HCT116 (cell line): ENCODE measurements around the gene ZNF789. TPM values are rescaled to one million over a fixed set of nuclear protein-coding genes. Genes with fewer than 3 reads are reported as not detected.
A peak's percentile ranks its signal among the peaks of the same experiment; 100 is the strongest.

Experiments used
- ATAC-seq: fragments of 200-7000 bp; cut with Tn5 transposase; 2 replicates; pipeline ENCODE4 v1.9.1; 2020; ENCODE audit warnings: mild to moderate bottlenecking, moderate library complexity
- BruUV-seq: library from RNA; stranded (reverse); fragments of 400-500 nt; replicated peaks from 2 replicates; lab custom pipeline; 2021; lab: Mats Ljungman, UMichigan
- CTCF ChIA-PET: fragments of 300-600 bp; sonication (Branson Sonifier 250); formaldehyde crosslinking; loops from one replicate; lab custom pipeline; 2021; ENCODE audit warnings: antibody characterized with exemption; lab: Charles Lee
- POLR2A ChIA-PET: fragments of 300-600, 350-600 bp; sonication (Branson Sonifier 250); formaldehyde crosslinking; loops from one replicate; lab custom pipeline; 2021; ENCODE audit warnings: antibody characterized with exemption; lab: Charles Lee
- RAD21 ChIA-PET, 2 experiments: fragments of 300-600 bp; sonication (Branson Sonifier 250); formaldehyde crosslinking; loops; one replicate each; lab custom pipeline; 2023; ENCODE audit warnings: low total read pairs in 2 of 2; ENCODE audit not compliant: uncharacterized antibody in 2 of 2, unreplicated experiment in 2 of 2, low non-redundant PET in 1 of 2; lab: Charles Lee
- DNase-seq: peaks from one replicate; pipeline ENCODE4 v3.0.0-alpha.2; 2010; ENCODE audit warnings: low read depth, low spot score
- H2AFZ ChIP-seq: fragments of 200-600 bp; shearing (Covaris generic), sonication (generic); 2 replicates; pipeline ENCODE4 v1.6.1; 2017; ENCODE audit warnings: low read depth, mixed run types, mixed read lengths, antibody characterized with exemption, low read length; ENCODE audit not compliant: poor library complexity, severe bottlenecking
- H3K27ac ChIP-seq: 2 replicates; pipeline ENCODE4 v1.5.1; 2012; ENCODE audit warnings: low read depth, low read length
- H3K27me3 ChIP-seq: fragments of 200-600 bp; sonication (generic); 2 replicates; pipeline ENCODE4 v1.6.1; 2016; ENCODE audit warnings: mixed run types, low read length, mixed read lengths; ENCODE audit not compliant: insufficient read depth
- H3K36me3 ChIP-seq, 2 experiments: fragments of 200-500 bp in 1 of 2; fragments of 200-600 bp in 1 of 2; sonication (Bioruptor generic) in 1 of 2; sonication (generic) in 1 of 2; 2 replicates each; pipeline versions ENCODE4 v1.5.1 to v1.6.1; 2014 to 2016; ENCODE audit warnings: low read length in 2 of 2, inconsistent platforms in 1 of 2, mixed read lengths in 1 of 2, mixed run types in 1 of 2; ENCODE audit not compliant: insufficient read depth in 2 of 2, control insufficient read depth in 1 of 2
- H3K4me1 ChIP-seq, 2 experiments: fragments of 200-600 bp in 1 of 2; sonication (generic) in 1 of 2; 2 replicates each; pipeline versions ENCODE4 v1.5.1 to v1.6.1; 2012 to 2017; ENCODE audit warnings: low read length in 2 of 2, inconsistent platforms in 1 of 2, mild to moderate bottlenecking in 1 of 2, mixed read lengths in 1 of 2, mixed run types in 1 of 2, moderate library complexity in 1 of 2; ENCODE audit not compliant: insufficient read depth in 2 of 2, control insufficient read depth in 1 of 2
- H3K4me2 ChIP-seq: fragments of 200-600 bp; sonication (generic); 2 replicates; pipeline ENCODE4 v1.6.1; 2017; ENCODE audit warnings: mixed run types, low read length, mixed read lengths
- H3K4me3 ChIP-seq, 2 experiments: fragments of 200-600 bp in 1 of 2; sonication (generic) in 1 of 2; replicated peaks in 1 of 2; 2 replicates each; pipeline ENCODE4 v1.5.1; 2011 to 2016; ENCODE audit warnings: low read length in 2 of 2, control low read depth in 1 of 2, low read depth in 1 of 2, mild to moderate bottlenecking in 1 of 2, mixed read lengths in 1 of 2, mixed run types in 1 of 2
- H3K79me2 ChIP-seq: fragments of 200-600 bp; sonication (generic); 2 replicates; pipeline ENCODE4 v1.6.1; 2017; ENCODE audit warnings: mild to moderate bottlenecking, mixed run types, low read length, moderate library complexity, mixed read lengths; ENCODE audit not compliant: insufficient read depth
- H3K9ac ChIP-seq: fragments of 200-600 bp; sonication (generic); 2 replicates; pipeline ENCODE4 v1.6.1; 2016; ENCODE audit warnings: low read length, mixed read lengths
- H3K9me2 ChIP-seq: fragments of 200-600 bp; sonication (generic), shearing (Covaris generic); 2 replicates; pipeline ENCODE4 v1.6.1; 2017; ENCODE audit warnings: mixed run types, mild to moderate bottlenecking, moderate library complexity; ENCODE audit not compliant: insufficient read depth
- H3K9me3 ChIP-seq, 2 experiments: fragments of 200-500 bp in 1 of 2; fragments of 200-600 bp in 1 of 2; sonication (Bioruptor generic) in 1 of 2; sonication (generic) in 1 of 2; 2 replicates each; pipeline ENCODE4 v1.6.1; 2014 to 2017; ENCODE audit warnings: low read length in 2 of 2, mixed read lengths in 2 of 2, inconsistent platforms in 1 of 2, low read depth in 1 of 2, mild to moderate bottlenecking in 1 of 2, mixed run types in 1 of 2, moderate library complexity in 1 of 2; ENCODE audit not compliant: control insufficient read depth in 1 of 2, insufficient read depth in 1 of 2
- H4K20me1 ChIP-seq: fragments of 200-600 bp; sonication (generic), shearing (Covaris generic); 2 replicates; pipeline ENCODE4 v1.6.1; 2017; ENCODE audit warnings: mixed run types, mild to moderate bottlenecking, moderate library complexity; ENCODE audit not compliant: insufficient read depth
- CBX3 ChIP-seq: IDR thresholded peaks from 2 replicates; pipeline ENCODE4 v1.6.1; 2012; ENCODE audit warnings: low read depth
- CEBPB ChIP-seq: IDR thresholded peaks from 2 replicates; pipeline ENCODE4 v1.6.1; 2012; ENCODE audit warnings: low read depth
- CTCF ChIP-seq, 3 experiments: fragments of 200-600 bp in 1 of 3; sonication (generic) in 1 of 3; IDR thresholded peaks in 2 of 3; conservative IDR thresholded peaks in 1 of 3; 2 replicates each; pipeline ENCODE4 v1.5.1; 2012 to 2017; ENCODE audit warnings: low read depth in 2 of 3, low read length in 2 of 3, antibody characterized with exemption in 1 of 3, borderline replicate concordance in 1 of 3, control low read depth in 1 of 3, mild to moderate bottlenecking in 1 of 3, mixed read lengths in 1 of 3, mixed run types in 1 of 3, moderate library complexity in 1 of 3; ENCODE audit not compliant: insufficient read depth in 1 of 3
- EGR1 ChIP-seq: IDR thresholded peaks from 2 replicates; pipeline ENCODE4 v1.6.1; 2012; ENCODE audit warnings: low read depth
- ELF1 ChIP-seq: IDR thresholded peaks from 2 replicates; pipeline ENCODE4 v1.6.1; 2012; ENCODE audit warnings: low read depth, borderline replicate concordance
- EZH2 ChIP-seq: fragments of 200-600 bp; sonication (generic); IDR thresholded peaks from 2 replicates; pipeline ENCODE4 v1.6.1; 2017; ENCODE audit warnings: antibody characterized with exemption, mixed run types
- FOSL1 ChIP-seq: IDR thresholded peaks from 2 replicates; pipeline ENCODE4 v1.6.1; 2012; ENCODE audit warnings: low read depth
- JUND ChIP-seq: IDR thresholded peaks from 2 replicates; pipeline ENCODE4 v1.6.1; 2012
- MAX ChIP-seq: IDR thresholded peaks from 2 replicates; pipeline ENCODE4 v1.6.1; 2012
- POLR2A ChIP-seq: IDR thresholded peaks from 2 replicates; pipeline ENCODE4 v1.7.0; 2011; ENCODE audit warnings: borderline replicate concordance; ENCODE audit not compliant: insufficient read depth, insufficient read length; ENCODE audit errors: extremely low read depth
- POLR2AphosphoS5 ChIP-seq: IDR thresholded peaks from 2 replicates; pipeline ENCODE4 v1.6.1; 2011; ENCODE audit warnings: mild to moderate bottlenecking, low read depth, low read length, moderate library complexity
- RAD21 ChIP-seq: IDR thresholded peaks from 2 replicates; pipeline ENCODE4 v1.6.1; 2012; ENCODE audit warnings: low read depth, mild to moderate bottlenecking
- REST ChIP-seq: IDR thresholded peaks from 2 replicates; pipeline ENCODE4 v1.6.1; 2012; ENCODE audit warnings: low read depth
- SIN3A ChIP-seq: IDR thresholded peaks from 2 replicates; pipeline ENCODE4 v1.6.1; 2012; ENCODE audit warnings: low read depth
- TCF7L2 ChIP-seq: IDR thresholded peaks from 2 replicates; pipeline ENCODE4 v1.7.0; 2011; ENCODE audit warnings: borderline replicate concordance, inconsistent platforms; ENCODE audit not compliant: insufficient read depth, insufficient read length; ENCODE audit errors: extremely low read depth
- YY1 ChIP-seq: IDR thresholded peaks from 2 replicates; pipeline ENCODE4 v1.6.1; 2011; ENCODE audit warnings: low read length, low read depth, moderate library complexity, mild to moderate bottlenecking; ENCODE audit not compliant: insufficient replicate concordance; ENCODE audit errors: extremely low read depth
- ZFX ChIP-seq: fragments of 450-650 bp; IDR thresholded peaks from 2 replicates; pipeline ENCODE4 v1.6.1; 2017
- ZNF274 ChIP-seq: fragments of 200-500 bp; sonication (Bioruptor generic); IDR thresholded peaks from 2 replicates; pipeline ENCODE4 v1.6.1; 2014; ENCODE audit warnings: mild to moderate bottlenecking, low read depth, low read length, inconsistent platforms
- intact Hi-C: fragments of 100-400 bp; cut with micrococcal nuclease; formaldehyde crosslinking; loops from 2 replicates; pipeline ENCODE4 v1.10.0; 2022
- total RNA-seq: library from RNA; stranded (reverse); gene quantifications from one replicate; pipeline ENCODE4 v1.2.1, GENCODE V29; 2021; ENCODE audit not compliant: unreplicated experiment

Gene ZNF789
- total RNA-seq, 1 experiment from 2014 or later = 8.2 TPM

- TF ChIP-seq CEBPB (no peak), TCF7L2 (no peak), ZNF274 (no peak), FOSL1 (no peak), SIN3A (no peak), ZFX (no peak), REST (no peak), EGR1 (no peak), MAX (no peak), POLR2AphosphoS5 (no peak), CTCF (IDR thresholded peaks at IDR 0.05 in 2 of 3, conservative IDR thresholded peaks at IDR 0.05 in 1 of 3; ENCODE audit: borderline replicate concordance in 1 of 3, insufficient read depth in 1 of 3, low read depth in 2 of 3, low read length in 2 of 3) (peak; percentile 36 to 64 (median 43); a peak in 4 of 6 replicates), POLR2A (no peak), EZH2 (no peak), JUND (no peak), ELF1 (no peak), RAD21 (peak; percentile 76), CBX3 (no peak), YY1 (no peak)
- peaks cover 22 to 29% of the 10 kb centered on the region in 2 experiments for H3K36me3 ChIP-seq
- ChIA-PET CTCF (interaction anchor here (0.6 to 1.3 kb wide), 9 partner anchors 9 to 527 kb away, joined by 3 to 11 read pairs (median 5); partner anchors contain the start of genes TRIM4 and ZKSCAN5), RAD21 (interaction anchor here (0.7 to 0.8 kb wide), 3 partner anchors 314 to 465 kb away, joined by 3 to 4 read pairs (median 3); no protein-coding TSS in a partner anchor), POLR2A (no interaction called here)
- no peaks in the 10 kb centered on the region for H4K20me1 ChIP-seq
- H3K27ac ChIP-seq = no peak overlapping the region
- no peak overlapping the region for H2AFZ ChIP-seq
- no TSS peak for BruUV-seq
- H3K4me3 ChIP-seq = no peak overlapping the region
- no peaks in the 10 kb centered on the region; the same call in 1 of the 2 replicates for H3K79me2 ChIP-seq
- H3K27me3 ChIP-seq = no peaks in the 10 kb centered on the region
- H3K4me1 ChIP-seq = no peaks in the 10 kb centered on the region
- H3K9ac ChIP-seq = no peak overlapping the region
- H3K9me2 ChIP-seq = no peaks in the 10 kb centered on the region
- H3K4me2 ChIP-seq = no peak overlapping the region
- ATAC-seq (peak; percentile 74), DNase-seq (peak; percentile 13)
- peaks cover 5 to 8% of the 10 kb centered on the region in 2 experiments; a peak in 2 of 4 replicates for H3K9me3 ChIP-seq
- intact Hi-C loops = loop anchor here (5.0 to 10.0 kb wide), 3 partner anchors 89 to 466 kb away; partner anchors contain the start of genes TRIM4 and ZSCAN25
These were observed 53.2 kb downstream of the ZNF789 start for GRCh38 chr7:99525713-99526440.
